Measurements from ENCODE around the gene FAAP100.

Gene FAAP100

GRCh38 chr17:81576621-81577277 lies 24.6 kb upstream of the FAAP100 start:
- no peak for DNase-seq (ENCODE audit: low spot score)

GRCh38 chr17:81575836-81576235 lies 23.7 kb upstream of the FAAP100 start:
- no peak for DNase-seq (ENCODE audit: low spot score)

GRCh38 chr17:81574643-81574956 lies 22.4 kb upstream of the FAAP100 start:
- no peak for DNase-seq (ENCODE audit: low spot score)

GRCh38 chr17:81573794-81574642 lies 21.9 kb upstream of the FAAP100 start:
- DNase-seq (ENCODE audit: low spot score), result no peak

- no peak for DNase-seq (ENCODE audit: low spot score)
These were observed 20.5 kb upstream of the FAAP100 start for GRCh38 chr17:81572563-81573168.

GRCh38 chr17:81570964-81571363 lies 18.8 kb upstream of the FAAP100 start:
- DNase-seq (ENCODE audit: low spot score), result no peak

- no peak for DNase-seq (ENCODE audit: low spot score)
These were observed 17.9 kb upstream of the FAAP100 start for GRCh38 chr17:81569986-81570514.

- DNase-seq (ENCODE audit: low spot score), result no peak
These were observed 16.3 kb upstream of the FAAP100 start for GRCh38 chr17:81568416-81568815.

- no peak for DNase-seq (ENCODE audit: low spot score)
These were observed 15.0 kb upstream of the FAAP100 start for GRCh38 chr17:81567191-81567590.

GRCh38 chr17:81566461-81567126 lies 14.4 kb upstream of the FAAP100 start:
- DNase-seq (ENCODE audit: low spot score), result peak; percentile 67

GRCh38 chr17:81565231-81565630 lies 13.1 kb upstream of the FAAP100 start:
- no peak for DNase-seq (ENCODE audit: low spot score)

GRCh38 chr17:81564778-81565177 lies 12.6 kb upstream of the FAAP100 start:
- no peak for DNase-seq (ENCODE audit: low spot score)

- DNase-seq (ENCODE audit: low spot score), result no peak
These were observed 11.9 kb upstream of the FAAP100 start for GRCh38 chr17:81563861-81564586.

GRCh38 chr17:81561494-81561885 lies 9.3 kb upstream of the FAAP100 start:
- no peak for DNase-seq (ENCODE audit: low spot score)

GRCh38 chr17:81558941-81559806 lies 7.0 kb upstream of the FAAP100 start:
- DNase-seq (ENCODE audit: low spot score), result no peak

GRCh38 chr17:81558115-81558468 lies 5.9 kb upstream of the FAAP100 start:
- no peak for DNase-seq (ENCODE audit: low spot score)

GRCh38 chr17:81557276-81558114 lies 5.3 kb upstream of the FAAP100 start:
- no peak for DNase-seq (ENCODE audit: low spot score)

GRCh38 chr17:81556863-81557262 lies 4.7 kb upstream of the FAAP100 start:
- DNase-seq (ENCODE audit: low spot score), result no peak

GRCh38 chr17:81556175-81556691 lies 4.1 kb upstream of the FAAP100 start:
- DNase-seq (ENCODE audit: low spot score), result no peak
